Right lobe of liver (tissue), 6 donors: ENCODE results near the gene PLCB1. TPM values are rescaled to one million over a fixed set of nuclear protein-coding genes. Genes with fewer than 3 reads are reported as not detected.

ENCODE experiments used
- ATAC-seq, 4 donors: fragments of 200-7000 bp; cut with Tn5 transposase; one replicate each; pipeline ENCODE4 v1.9.1; 2020; ENCODE audit warnings: mild to moderate bottlenecking in 4 of 4, moderate library complexity in 4 of 4
- DNase-seq, 3 donors: peaks; one replicate each; pipeline ENCODE4 v3.0.0-alpha.2; 2020
- H3K27ac ChIP-seq, 3 donors: fragments of 200-600 bp; one replicate each; pipeline ENCODE4 v1.8.0; 2022
- H3K27me3 ChIP-seq, 2 donors: fragments of 200-600 bp; one replicate each; pipeline ENCODE4 v1.8.0; 2022
- H3K36me3 ChIP-seq, 4 donors: fragments of 200-600 bp; sonication (generic) in 1 of 4; one replicate each; pipeline versions ENCODE4 v1.5.1 to v1.8.0; 2017 to 2022; ENCODE audit warnings: control low read depth in 1 of 4
- H3K4me1 ChIP-seq, 4 donors: fragments of 200-600 bp; sonication (generic) in 1 of 4; one replicate each; pipeline versions ENCODE4 v1.5.1 to v1.8.0; 2017 to 2022; ENCODE audit warnings: control low read depth in 1 of 4
- H3K4me3 ChIP-seq, 3 donors: fragments of 200-600 bp; one replicate each; pipeline ENCODE4 v1.8.0; 2022
- H3K9me3 ChIP-seq, 4 donors: fragments of 200-600 bp; sonication (generic) in 1 of 4; one replicate each; pipeline versions ENCODE4 v1.5.1 to v1.8.0; 2017 to 2022; ENCODE audit warnings: control low read depth in 1 of 4
- POLR2A ChIP-seq: fragments of 450-650 bp; IDR thresholded peaks from one replicate; pipeline ENCODE4 v1.6.1; 2017; ENCODE audit warnings: antibody characterized with exemption, mild to moderate bottlenecking
- WGBS: methylation state at CpG from one replicate; pipeline ENCODE4 v1.1.6; 2018; ENCODE audit warnings: low coverage, low lambda C conversion rate; ENCODE audit not compliant: insufficient coverage; ENCODE audit errors: missing lambda C conversion rate; 5-methylcytosine and 5-hydroxymethylcytosine counted together
- intact Hi-C, 2 donors: fragments of 100-400 bp; cut with DNase I; formaldehyde crosslinking; loops; one replicate each; pipeline versions ENCODE4 v1.11.2 to v1.14.1; 2022
- total RNA-seq, 6 experiments: library from RNA; depleted of rRNA in 2 of 6; stranded (reverse); fragments of >200 nt in 2 of 6; fragmentation: NEBNext Ultra II Directional in 3 of 6; extraction: Animal tissue kit (Norgen Biotek cat#: 25700) in 3 of 6; gene quantifications; one replicate each; pipeline versions ENCODE4 v1.1.0 to v1.2.4, GENCODE V29; 2016 to 2023
- TF ChIP-seq, protein P1 (sequence below), 4 donors: fragments of 200-600 bp in 3 of 4; fragments of 450-650 bp in 1 of 4; IDR thresholded peaks; one replicate each; pipeline versions ENCODE4 v1.5.1 to v1.8.0; 2016 to 2022; ENCODE audit warnings: antibody characterized with exemption in 4 of 4, mild to moderate bottlenecking in 2 of 4
- donor health status: DM: no; HTN: yes; CAD: no.
- donor health status: DM: no; HTN: no; CAD: no.
- donor health status: DM: no; HTN: no; CAD: no.
- donor health status: DM: no; HTN: yes; CAD: no.
- donor health status: DM: no; HTN: yes; CAD: no.

Gene PLCB1
- total RNA-seq, 6 experiments from 2014 or later = 5.0 to 9.9 (median 5.7) TPM

DNA sequence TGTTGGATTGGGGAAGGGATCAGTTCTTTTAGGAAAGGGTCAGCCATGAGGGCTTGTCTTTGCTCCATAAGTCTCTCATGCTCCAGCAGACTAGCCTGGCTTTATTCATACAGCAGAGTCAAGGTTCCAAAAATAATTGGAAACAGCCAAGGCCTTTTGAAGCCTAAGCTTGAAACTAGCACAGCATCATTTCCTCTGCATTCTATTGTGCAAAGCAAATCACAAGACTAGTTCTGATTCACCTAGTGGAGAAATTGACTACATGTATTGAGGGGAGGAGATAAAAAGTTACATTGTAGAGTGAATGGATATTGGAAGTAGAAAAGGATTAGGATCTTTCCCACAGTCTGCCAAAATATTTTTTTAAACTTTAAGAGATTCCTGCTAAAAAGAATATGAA, 777.5 kb downstream of the PLCB1 start:
- Histone ChIP-seq H3K27ac (no peak overlapping the region), H3K36me3 (no peaks in the 10 kb centered on the region), H3K27me3 (no peaks in the 10 kb centered on the region), H3K4me1 (no peaks in the 10 kb centered on the region), H3K4me3 (no peak overlapping the region), H3K9me3 (no peaks in the 10 kb centered on the region)
- intact Hi-C loops = no loop called here
- ATAC-seq (no peak), DNase-seq (no peak)
- TF ChIP-seq POLR2A = no peak
- TF ChIP-seq, protein P1, sequence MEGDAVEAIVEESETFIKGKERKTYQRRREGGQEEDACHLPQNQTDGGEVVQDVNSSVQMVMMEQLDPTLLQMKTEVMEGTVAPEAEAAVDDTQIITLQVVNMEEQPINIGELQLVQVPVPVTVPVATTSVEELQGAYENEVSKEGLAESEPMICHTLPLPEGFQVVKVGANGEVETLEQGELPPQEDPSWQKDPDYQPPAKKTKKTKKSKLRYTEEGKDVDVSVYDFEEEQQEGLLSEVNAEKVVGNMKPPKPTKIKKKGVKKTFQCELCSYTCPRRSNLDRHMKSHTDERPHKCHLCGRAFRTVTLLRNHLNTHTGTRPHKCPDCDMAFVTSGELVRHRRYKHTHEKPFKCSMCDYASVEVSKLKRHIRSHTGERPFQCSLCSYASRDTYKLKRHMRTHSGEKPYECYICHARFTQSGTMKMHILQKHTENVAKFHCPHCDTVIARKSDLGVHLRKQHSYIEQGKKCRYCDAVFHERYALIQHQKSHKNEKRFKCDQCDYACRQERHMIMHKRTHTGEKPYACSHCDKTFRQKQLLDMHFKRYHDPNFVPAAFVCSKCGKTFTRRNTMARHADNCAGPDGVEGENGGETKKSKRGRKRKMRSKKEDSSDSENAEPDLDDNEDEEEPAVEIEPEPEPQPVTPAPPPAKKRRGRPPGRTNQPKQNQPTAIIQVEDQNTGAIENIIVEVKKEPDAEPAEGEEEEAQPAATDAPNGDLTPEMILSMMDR (IDR thresholded peaks at IDR 0.05) = no peak

DNA sequence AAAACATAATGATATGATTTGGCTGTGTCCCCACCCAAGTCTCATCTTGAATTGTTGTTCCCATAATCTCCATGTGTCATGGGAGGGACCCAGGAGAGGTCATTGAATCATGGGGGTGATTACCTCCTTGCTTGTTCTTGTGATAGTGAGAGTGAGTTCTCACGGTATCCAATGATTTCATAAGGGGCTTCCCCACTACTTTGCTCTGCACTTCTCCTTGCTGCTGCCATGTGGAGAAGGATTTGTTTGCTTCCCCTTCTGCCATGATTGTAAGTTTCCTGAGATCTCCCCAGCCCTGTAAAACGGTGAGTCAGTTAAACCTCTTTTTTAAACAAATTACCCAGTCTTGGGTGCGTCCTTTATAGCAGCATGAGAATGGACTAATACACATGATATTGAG, 780.0 kb downstream of the PLCB1 start:
- no peak overlapping the region for H3K27ac ChIP-seq
- no peak for TF ChIP-seq POLR2A
- TF ChIP-seq, protein P1 (IDR thresholded peaks at IDR 0.05) = no peak
- no peak overlapping the region for H3K4me3 ChIP-seq
- H3K9me3 ChIP-seq = no peaks in the 10 kb centered on the region
- DNase-seq (no peak), ATAC-seq (no peak)
- no peaks in the 10 kb centered on the region for H3K27me3 ChIP-seq
- H3K4me1 ChIP-seq = no peaks in the 10 kb centered on the region
- WGBS = 52% methylated on average over 3 of the region's 3 CpGs
- intact Hi-C loops = no loop called here
- no peaks in the 10 kb centered on the region for H3K36me3 ChIP-seq

DNA sequence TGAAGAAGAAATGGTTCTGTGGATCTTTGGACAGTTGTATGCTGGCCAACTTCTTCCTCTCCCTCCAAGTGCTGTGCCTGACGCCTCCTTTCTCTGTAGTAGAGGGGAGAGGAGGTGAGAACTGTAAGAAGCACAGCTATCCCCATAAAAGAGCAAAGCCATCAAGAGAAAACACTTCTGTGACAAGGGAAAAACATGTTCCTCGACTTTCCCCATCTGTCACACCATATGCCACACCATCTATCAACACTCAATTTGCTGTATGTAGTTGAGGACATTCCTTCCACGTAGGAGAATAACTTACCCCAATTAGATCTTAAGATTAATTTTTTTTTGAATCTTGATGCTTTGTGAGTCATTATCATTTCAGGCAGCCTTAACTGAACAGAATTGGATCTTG, 780.7 kb downstream of the PLCB1 start:
- Histone ChIP-seq H3K27ac (no peak overlapping the region), H3K9me3 (no peaks in the 10 kb centered on the region), H3K27me3 (no peaks in the 10 kb centered on the region), H3K4me3 (no peak overlapping the region), H3K36me3 (no peaks in the 10 kb centered on the region), H3K4me1 (no peaks in the 10 kb centered on the region)
- no peak for TF ChIP-seq POLR2A
- intact Hi-C loops = no loop called here
- DNase-seq (no peak), ATAC-seq (no peak)
- 50% methylated on average over 2 of the region's 3 CpGs for WGBS

DNA sequence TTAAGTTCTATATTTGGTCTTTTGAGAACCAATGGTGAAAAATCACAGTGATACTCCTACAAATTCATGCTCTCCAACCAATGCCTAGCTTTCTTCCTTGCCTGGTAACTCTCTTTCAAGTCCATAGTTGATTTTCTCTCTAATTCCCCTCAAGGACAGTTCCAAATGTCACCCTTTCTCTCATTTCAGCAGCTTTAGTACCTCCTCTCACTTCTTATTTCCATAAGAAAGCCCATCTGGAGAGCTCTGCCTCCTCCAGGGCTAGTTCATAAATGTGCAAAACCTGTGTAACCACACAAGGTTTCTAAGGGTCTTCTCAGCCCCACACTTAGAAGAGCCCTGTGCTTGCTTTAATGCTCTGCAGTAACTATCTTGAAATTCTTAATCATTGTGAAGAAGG, 781.4 kb downstream of the PLCB1 start:
- no peaks in the 10 kb centered on the region for H3K36me3 ChIP-seq
- H3K27ac ChIP-seq = no peak overlapping the region
- ATAC-seq (no peak), DNase-seq (no peak)
- intact Hi-C loops = no loop called here
- H3K9me3 ChIP-seq = no peaks in the 10 kb centered on the region
- no peak overlapping the region for H3K4me3 ChIP-seq
- no peaks in the 10 kb centered on the region for H3K4me1 ChIP-seq
- no peaks in the 10 kb centered on the region for H3K27me3 ChIP-seq
- no peak for TF ChIP-seq POLR2A
- TF ChIP-seq, protein P1 (IDR thresholded peaks at IDR 0.05) = no peak

DNA sequence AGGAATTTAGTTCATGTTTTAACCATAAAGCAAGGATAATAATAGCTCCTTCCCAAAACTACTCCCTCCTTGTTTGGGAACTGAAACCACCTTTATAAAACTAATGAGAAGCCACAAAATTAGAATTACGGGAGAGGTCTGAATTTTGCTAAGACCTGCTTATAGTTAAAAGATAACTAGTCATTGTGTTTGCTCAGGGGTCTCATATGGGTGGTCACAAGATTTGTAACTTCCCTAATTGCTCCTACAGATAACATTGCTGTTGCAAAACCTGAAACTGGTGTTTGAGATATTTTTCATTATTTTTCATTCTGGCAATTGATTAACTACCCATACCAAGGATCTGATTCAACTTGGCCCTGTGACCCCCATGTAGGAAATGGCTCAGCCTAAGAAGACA, 782.4 kb downstream of the PLCB1 start:
- Histone ChIP-seq H3K9me3 (no peaks in the 10 kb centered on the region), H3K4me3 (no peak overlapping the region), H3K27ac (no peak overlapping the region), H3K36me3 (no peaks in the 10 kb centered on the region), H3K4me1 (no peaks in the 10 kb centered on the region), H3K27me3 (no peaks in the 10 kb centered on the region)
- TF ChIP-seq, protein P1 (IDR thresholded peaks at IDR 0.05) = no peak
- no peak for TF ChIP-seq POLR2A
- no peak for ATAC-seq
- DNase-seq = no peak
- WGBS = 81% methylated on average over 1 of the region's 1 CpG
- intact Hi-C loops = no loop called here
